GM18526 (cell line): ENCODE results near the gene TYR.

ENCODE experiments used
- POLR2A ChIP-seq: IDR thresholded peaks from 3 replicates; pipeline ENCODE4 v1.6.1; 2011; ENCODE audit not compliant: insufficient read length; ENCODE audit errors: extremely low read depth

TYR gene

DNA sequence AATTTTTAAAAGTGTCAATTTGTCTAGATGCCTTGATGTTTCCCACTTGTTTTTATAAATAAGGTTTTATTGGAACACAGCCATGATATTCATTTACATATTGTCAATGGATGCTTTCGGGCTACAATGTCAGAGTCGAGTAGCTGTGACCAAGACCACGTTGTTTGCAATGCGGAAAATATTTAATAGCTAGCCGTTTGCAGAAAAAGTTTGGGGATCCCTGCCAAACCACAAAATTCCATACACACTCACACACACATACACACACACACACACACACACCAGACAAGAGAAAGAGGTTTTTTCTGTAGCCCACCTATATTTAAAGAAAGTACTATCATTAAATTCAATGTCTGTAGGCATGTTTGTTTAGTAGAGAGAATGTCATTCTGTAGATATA is 58.3 kb downstream of the TYR start:
- no peak for TF ChIP-seq POLR2A

DNA sequence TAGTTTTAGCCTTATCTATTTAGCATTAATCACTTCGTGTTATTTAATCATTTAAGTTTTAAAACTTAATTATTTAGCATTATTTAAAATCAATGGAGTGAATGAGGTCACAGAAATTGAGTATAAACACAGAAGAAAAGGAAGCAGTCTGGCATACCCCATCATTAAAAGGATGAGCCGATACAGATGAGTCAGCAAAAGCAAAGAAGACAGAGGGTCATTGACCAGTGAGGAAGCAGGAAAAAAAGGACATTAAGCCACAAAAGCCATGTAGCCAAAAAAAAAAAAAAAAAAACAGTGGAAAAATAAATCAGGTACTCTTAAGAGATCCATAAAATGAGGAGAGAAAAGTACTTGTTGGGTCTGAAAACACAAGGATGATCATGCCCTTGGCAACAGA is 71.5 kb downstream of the TYR start:
- no peak for TF ChIP-seq POLR2A

DNA sequence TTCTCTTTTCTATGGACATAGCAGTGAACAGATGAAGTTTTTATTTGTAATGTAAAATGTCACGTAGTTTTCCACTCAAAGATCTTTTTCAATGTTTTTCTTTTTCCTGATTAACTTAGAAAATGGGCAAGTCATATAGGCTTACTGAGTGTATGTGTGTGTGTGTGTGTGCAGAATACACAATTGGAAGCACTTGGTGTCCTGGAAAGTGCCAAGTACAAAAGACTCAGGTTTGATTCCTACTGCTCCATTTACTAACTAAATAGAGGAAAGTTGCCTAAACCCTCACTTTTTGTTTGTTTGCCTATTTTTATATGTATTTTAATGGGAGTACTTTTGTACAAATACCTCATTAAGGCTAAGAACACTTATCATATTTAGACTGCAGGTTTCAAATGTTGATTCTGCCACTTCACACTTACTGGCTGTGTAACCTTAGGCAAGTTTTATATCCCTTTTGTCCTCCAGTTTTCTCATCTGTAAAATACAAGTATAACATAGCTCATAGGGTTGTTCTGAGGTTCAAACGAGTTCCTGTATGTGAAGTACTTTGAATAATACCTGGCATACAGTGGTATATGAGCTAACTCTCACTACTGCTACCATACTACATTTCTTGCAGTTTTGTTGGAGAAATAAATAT is 90.1 kb downstream of the TYR start:
- no peak for TF ChIP-seq POLR2A

DNA sequence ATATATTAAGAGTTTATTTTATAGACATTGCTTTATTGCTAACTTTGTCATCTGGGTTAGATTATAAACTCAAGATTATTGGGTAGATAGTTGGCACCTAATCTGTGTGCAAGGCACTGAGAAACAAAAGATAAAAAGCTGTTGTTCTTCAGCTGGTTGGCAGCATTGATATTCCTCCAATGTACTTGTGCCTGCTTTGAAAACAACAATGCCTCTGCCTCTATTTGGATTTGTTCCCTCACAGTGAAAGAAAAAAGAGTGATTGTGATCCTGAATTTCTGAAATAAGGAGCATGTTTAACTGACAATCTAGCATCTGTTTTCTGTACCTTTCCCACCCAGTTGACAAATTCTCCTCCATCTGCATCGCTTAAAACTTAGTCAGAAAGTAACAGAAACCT is 98.3 kb downstream of the TYR start:
- no peak for TF ChIP-seq POLR2A

DNA sequence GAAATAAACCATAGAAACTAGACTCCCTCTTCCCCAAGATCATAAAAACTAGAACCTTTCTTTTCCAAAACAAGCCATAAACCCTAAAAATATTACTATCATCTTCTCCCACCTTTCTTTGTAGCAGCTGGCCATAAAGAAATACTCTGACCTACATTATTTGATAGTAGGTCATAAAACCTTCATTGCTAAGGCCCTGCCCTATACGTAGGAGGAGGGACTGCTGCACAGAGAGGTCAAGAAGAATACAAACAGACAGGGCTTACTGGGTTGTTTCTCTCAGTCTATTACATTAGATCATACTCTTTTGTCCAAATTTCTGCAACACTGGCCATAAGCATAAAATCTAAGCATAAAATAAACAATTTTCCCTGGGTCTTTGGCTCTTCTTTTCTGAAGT is 101.5 kb downstream of the TYR start:
- no peak for TF ChIP-seq POLR2A

DNA sequence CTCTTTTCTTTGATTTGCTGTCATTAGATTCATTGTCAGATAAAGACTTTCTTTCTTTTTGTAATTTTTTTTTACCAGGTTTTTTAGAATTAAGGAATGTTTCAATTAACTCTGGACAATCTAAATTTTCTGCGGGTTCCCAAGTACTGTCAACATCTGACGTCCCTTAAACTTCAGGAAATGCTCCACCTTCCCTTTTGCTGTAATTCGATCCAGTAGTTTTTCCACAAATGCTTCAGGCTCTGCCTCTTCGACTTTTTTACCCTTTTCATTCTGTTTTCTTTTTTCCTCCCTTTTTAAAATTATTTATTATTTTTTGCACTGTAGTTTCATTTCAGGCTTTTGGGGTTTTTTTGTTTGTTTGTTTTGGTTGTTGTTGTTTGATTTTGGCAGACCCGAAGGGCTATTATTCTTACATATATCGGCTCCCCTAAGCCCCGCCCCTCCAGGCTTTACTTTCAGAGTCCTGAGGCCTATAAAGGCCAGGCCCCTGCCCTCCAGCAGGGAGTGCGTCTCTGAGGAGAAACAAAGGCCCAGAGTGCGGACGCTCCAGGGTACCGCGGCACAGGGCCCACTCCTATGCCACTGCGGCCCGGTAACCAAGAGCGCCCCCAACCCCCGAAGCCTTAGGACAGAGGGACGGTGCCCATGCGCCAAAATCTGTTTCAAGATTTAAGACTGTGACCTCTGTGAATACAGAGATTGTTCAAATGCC is 116.4 kb downstream of the TYR start:
- no peak for TF ChIP-seq POLR2A

DNA sequence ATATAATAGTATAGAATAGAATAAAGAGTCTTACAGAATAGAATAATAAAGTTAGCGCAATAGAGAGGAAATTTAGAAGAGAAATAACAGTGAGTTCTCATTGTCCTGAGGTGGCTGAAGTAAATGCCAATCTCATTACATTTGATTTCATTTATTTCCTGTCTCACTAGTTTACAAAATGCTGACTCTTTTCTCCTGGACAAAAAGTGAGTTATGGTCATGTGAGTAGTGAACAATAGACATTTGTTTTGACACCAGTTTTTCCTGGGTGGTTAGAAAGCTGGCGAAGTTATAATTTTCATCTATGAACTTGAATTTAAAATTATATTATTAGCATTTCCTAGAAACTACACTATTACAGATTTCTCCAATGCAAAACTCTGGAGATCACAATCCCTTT is 143.7 kb downstream of the TYR start:
- TF ChIP-seq POLR2A: no peak

DNA sequence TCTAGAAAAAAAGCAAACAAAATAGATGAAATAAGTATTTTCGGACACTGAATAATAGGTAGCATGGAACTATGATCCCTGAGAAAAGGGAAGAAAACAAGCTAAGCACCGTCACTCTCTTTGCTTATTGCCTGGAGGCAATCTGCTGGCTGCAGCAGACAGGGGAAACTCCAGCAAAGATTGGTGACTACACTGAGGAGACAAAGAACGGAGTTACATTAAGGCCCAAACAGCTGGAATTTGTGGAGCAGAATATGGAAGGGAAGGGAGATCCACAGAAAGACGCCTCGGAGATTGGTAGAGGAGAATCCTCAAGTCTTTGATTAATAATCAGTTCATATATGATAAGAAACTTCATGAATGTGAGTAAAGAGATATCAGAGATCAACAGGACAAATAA is 150.2 kb downstream of the TYR start:
- TF ChIP-seq POLR2A: no peak
